Heart left ventricle (tissue), 16 donors: ENCODE results near the gene ACAD11. TPM values are rescaled to one million over a fixed set of nuclear protein-coding genes. Genes with fewer than 3 reads are reported as not detected.

ENCODE experiments used
- ATAC-seq, 4 donors: fragments of 200-7000 bp; cut with Tn5 transposase; one replicate each; pipeline ENCODE4 v1.9.1; 2020 to 2022; ENCODE audit warnings: moderate library complexity in 4 of 4, mild to moderate bottlenecking in 3 of 4, moderate number of reproducible peaks in 1 of 4
- DNase-seq, 5 donors: peaks; one replicate each; pipeline ENCODE4 v3.0.0-alpha.2; 2020
- H3K27ac ChIP-seq, 12 donors: fragments of 200-600 bp; sonication (generic) in 4 of 12; one replicate each; pipeline versions ENCODE4 v1.5.0 to v1.8.0; 2016 to 2022; ENCODE audit warnings: mild to moderate bottlenecking in 2 of 12
- H3K27me3 ChIP-seq, 9 donors: fragments of 200-600 bp; sonication (generic) in 2 of 9; one replicate each; pipeline versions ENCODE4 v1.5.1 to v1.8.0; 2016 to 2022; ENCODE audit warnings: mild to moderate bottlenecking in 3 of 9
- H3K36me3 ChIP-seq, 9 donors: fragments of 200-600 bp; sonication (generic) in 2 of 9; one replicate each; pipeline versions ENCODE4 v1.5.0 to v1.8.0; 2018 to 2022; ENCODE audit warnings: mild to moderate bottlenecking in 2 of 9
- H3K4me1 ChIP-seq, 12 donors: fragments of 200-600 bp; sonication (generic) in 4 of 12; one replicate each; pipeline versions ENCODE4 v1.5.0 to v1.8.0; 2016 to 2022; ENCODE audit warnings: mild to moderate bottlenecking in 3 of 12
- H3K4me3 ChIP-seq, 12 donors: fragments of 200-600 bp; sonication (generic) in 4 of 12; one replicate each; pipeline versions ENCODE4 v1.5.0 to v1.8.0; 2017 to 2022; ENCODE audit warnings: mild to moderate bottlenecking in 9 of 12, moderate library complexity in 4 of 12
- H3K9me3 ChIP-seq, 12 donors: fragments of 200-600 bp; sonication (generic) in 4 of 12; one replicate each; pipeline versions ENCODE4 v1.5.0 to v1.8.0; 2016 to 2022; ENCODE audit warnings: mild to moderate bottlenecking in 1 of 12
- POLR2A ChIP-seq, 2 donors: fragments of 450-650 bp; IDR thresholded peaks; one replicate each; pipeline ENCODE4 v1.6.1; 2017; ENCODE audit warnings: antibody characterized with exemption in 2 of 2, mild to moderate bottlenecking in 2 of 2, moderate library complexity in 2 of 2
- WGBS, 4 donors: extraction: QIAGEN DNeasy Blood & Tissue Kit in 2 of 4; methylation state at CpG; one replicate each; pipeline versions ENCODE4 v1.1.5 to v1.1.7; 2013 to 2018; 5-methylcytosine and 5-hydroxymethylcytosine counted together
- intact Hi-C, 10 donors: fragments of 100-400 bp; cut with DNase I; formaldehyde crosslinking; loops; one replicate each; pipeline versions ENCODE4 v1.11.1 to v1.14.2; 2022
- polyA plus RNA-seq, 2 donors: library from polyadenylated mRNA; stranded (reverse); fragments of 200-250 nt; gene quantifications; one replicate each; pipeline ENCODE4 v1.2.3, GENCODE V29; 2013
- total RNA-seq, 9 donors: library from RNA; depleted of rRNA in 2 of 9; stranded (reverse); fragments of >200 nt in 2 of 9; fragmentation: NEBNext Ultra II Directional in 3 of 9; extraction: Animal tissue kit (Norgen Biotek cat#: 25700) in 3 of 9; gene quantifications; one replicate each; pipeline versions ENCODE4 v1.1.0 to v1.2.4, GENCODE V29; 2016 to 2023
- TF ChIP-seq, protein P1 (sequence below), 12 donors: fragments of 200-600 bp; sonication (generic) in 4 of 12; IDR thresholded peaks; one replicate each; pipeline versions ENCODE4 v1.5.0 to v1.8.0; 2018 to 2022; ENCODE audit warnings: antibody characterized with exemption in 12 of 12, mild to moderate bottlenecking in 5 of 12
- donor health status: ischemic (EF 13 %, LVEDD 7.1; RV severe dilation, severe dysfunction).
- donor health status: healthy with polysubstance abuse.
- donor health status: DM: no; HTN: yes; CAD: no.
- donor health status: DM: no; HTN: no; CAD: no.
- donor health status: ischemic (EF 25% LVEDD 6.9; RV normal size, moderate dysfunction).
- donor health status: ischemic (EF 25% LVEDD 5.7; RV mildly dilated, moderate dysfunction).
- donor health status: healthy.
- donor health status: DM: yes; HTN: yes; CAD: no.
- donor health status: ischemic (EF 35%, LVEDD 5.7; RV mildly dilated, moderate dysfunction).
- donor health status: nonischemic (EF 11% LVEDD 7.7; RV severe dilation, severe dysfunction).
- donor health status: DM: yes; HTN: yes; CAD: no.
- donor health status: PGD.
- donor health status: ischemic (EF 29% LVEDD 5.4; RV normal size, mild dysfunction).
- donor health status: nonischemic (EF 23%, LVEDD 6.1; RV moderate dilation, normal function).

The ACAD11 gene
- total and polyA plus RNA-seq, 11 donors = 8.9 to 38.8 (median 23.1) TPM

DNA sequence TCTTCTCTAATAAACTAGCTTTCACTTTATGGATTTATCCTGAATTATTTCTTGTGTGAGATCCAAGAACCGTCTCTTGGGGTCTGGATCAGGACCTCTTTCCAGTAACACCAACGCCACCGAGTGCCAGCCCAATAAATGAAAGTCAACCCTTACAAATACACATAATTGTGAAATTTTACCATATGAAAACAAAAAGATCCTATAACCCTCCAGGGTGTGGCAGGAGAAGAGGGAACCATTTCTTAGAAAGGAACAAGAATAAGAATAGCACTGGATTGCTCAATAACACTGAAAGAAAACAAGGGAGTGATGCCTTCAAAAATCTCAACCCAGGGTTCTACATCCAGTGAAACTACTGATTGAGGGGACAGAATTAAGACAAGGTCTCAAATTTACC is 114.1 kb downstream of the ACAD11 start:
- TF ChIP-seq, protein P1, sequence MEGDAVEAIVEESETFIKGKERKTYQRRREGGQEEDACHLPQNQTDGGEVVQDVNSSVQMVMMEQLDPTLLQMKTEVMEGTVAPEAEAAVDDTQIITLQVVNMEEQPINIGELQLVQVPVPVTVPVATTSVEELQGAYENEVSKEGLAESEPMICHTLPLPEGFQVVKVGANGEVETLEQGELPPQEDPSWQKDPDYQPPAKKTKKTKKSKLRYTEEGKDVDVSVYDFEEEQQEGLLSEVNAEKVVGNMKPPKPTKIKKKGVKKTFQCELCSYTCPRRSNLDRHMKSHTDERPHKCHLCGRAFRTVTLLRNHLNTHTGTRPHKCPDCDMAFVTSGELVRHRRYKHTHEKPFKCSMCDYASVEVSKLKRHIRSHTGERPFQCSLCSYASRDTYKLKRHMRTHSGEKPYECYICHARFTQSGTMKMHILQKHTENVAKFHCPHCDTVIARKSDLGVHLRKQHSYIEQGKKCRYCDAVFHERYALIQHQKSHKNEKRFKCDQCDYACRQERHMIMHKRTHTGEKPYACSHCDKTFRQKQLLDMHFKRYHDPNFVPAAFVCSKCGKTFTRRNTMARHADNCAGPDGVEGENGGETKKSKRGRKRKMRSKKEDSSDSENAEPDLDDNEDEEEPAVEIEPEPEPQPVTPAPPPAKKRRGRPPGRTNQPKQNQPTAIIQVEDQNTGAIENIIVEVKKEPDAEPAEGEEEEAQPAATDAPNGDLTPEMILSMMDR (IDR thresholded peaks at IDR 0.05) = no peak
- no peak for TF ChIP-seq POLR2A (IDR thresholded peaks at IDR 0.05)
- DNase-seq (peak in 1 of 5 donors; percentile 27), ATAC-seq (peak in 1 of 4 donors; percentile 26)
- whole genome bisulfite sequencing, 4 donors = 73 to 94% (median 87%) methylated on average over 3 of the region's 3 CpGs
- Histone ChIP-seq H3K27me3 (no peaks in the 10 kb centered on the region), H3K9me3 (no peaks in the 10 kb centered on the region), H3K4me1 (peaks cover 0 to 39% (median 6%) of the 10 kb centered on the region in 12 donors), H3K36me3 (peaks cover 0 to 25% (median 8%) of the 10 kb centered on the region in 9 donors), H3K4me3 (no peak overlapping the region), H3K27ac (no peak overlapping the region)
- intact Hi-C loops = no loop called here

GRCh38 chr3:132544130-132544529 is 115.5 kb downstream of the ACAD11 start:
- H3K27ac ChIP-seq = no peak overlapping the region
- peaks cover 0 to 39% (median 17%) of the 10 kb centered on the region in 9 donors for H3K36me3 ChIP-seq
- DNase-seq (no peak), ATAC-seq (no peak)
- peaks cover 0 to 27% (median 0%) of the 10 kb centered on the region in 12 donors for H3K4me1 ChIP-seq
- TF ChIP-seq, protein P1 (IDR thresholded peaks at IDR 0.05) = no peak
- TF ChIP-seq POLR2A (IDR thresholded peaks at IDR 0.05) = no peak
- no peak overlapping the region for H3K4me3 ChIP-seq
- H3K9me3 ChIP-seq = no peaks in the 10 kb centered on the region
- WGBS, 4 donors = 93 to 98% (median 97%) methylated on average over 2 of the region's 2 CpGs
- H3K27me3 ChIP-seq = no peaks in the 10 kb centered on the region
- intact Hi-C loops = no loop called here

DNA sequence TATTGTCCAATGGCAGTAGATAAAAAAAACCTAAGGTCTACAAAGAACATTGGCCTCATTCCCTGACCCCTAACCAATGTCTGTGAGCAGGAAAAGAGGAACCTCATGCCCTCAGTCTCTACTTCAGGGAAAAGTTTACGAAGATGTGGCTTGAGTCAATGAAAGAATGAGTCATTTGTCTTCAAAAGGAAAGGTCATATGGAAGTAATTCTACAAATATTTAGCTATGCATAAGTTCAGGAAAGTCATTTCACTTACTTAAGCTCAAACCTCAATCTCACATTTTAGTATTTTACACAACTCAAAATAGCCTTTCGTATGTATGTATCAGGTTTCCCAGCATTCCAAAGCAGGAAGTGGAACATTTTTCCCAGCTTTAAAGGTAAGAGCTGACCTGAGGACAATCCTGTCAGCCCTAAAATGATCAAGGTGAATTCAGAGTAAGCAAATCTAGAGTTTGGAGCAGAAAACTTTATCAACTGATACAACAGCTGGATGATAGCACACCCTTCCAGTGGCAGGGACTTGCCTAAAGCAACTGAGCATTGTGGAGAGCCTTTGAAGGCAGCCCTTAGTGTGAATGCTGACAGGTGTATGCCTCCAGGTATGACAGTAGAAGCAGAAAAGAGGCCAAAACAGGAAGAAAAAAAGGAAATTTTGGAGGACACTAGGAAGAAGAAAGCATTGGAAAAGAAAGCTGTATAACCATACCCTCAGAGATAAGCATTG is 116.4 kb downstream of the ACAD11 start:
- DNase-seq (no peak), ATAC-seq (peak in 3 of 4 donors; percentile 39 to 52 (median 49))
- TF ChIP-seq, protein P1 (IDR thresholded peaks at IDR 0.05) = no peak
- no peak for TF ChIP-seq POLR2A (IDR thresholded peaks at IDR 0.05)
- Histone ChIP-seq H3K27me3 (no peaks in the 10 kb centered on the region), H3K4me3 (no peak overlapping the region), H3K9me3 (no peaks in the 10 kb centered on the region), H3K4me1 (peaks cover 0 to 27% (median 0%) of the 10 kb centered on the region in 12 donors), H3K27ac (peak overlapping the region in 1 of 12 donors; percentile 11), H3K36me3 (peaks cover 0 to 48% (median 26%) of the 10 kb centered on the region in 9 donors)
- 81 to 87% (median 83%) methylated on average over 2 of the region's 2 CpGs for WGBS, 4 donors
- intact Hi-C loops = no loop called here

DNA sequence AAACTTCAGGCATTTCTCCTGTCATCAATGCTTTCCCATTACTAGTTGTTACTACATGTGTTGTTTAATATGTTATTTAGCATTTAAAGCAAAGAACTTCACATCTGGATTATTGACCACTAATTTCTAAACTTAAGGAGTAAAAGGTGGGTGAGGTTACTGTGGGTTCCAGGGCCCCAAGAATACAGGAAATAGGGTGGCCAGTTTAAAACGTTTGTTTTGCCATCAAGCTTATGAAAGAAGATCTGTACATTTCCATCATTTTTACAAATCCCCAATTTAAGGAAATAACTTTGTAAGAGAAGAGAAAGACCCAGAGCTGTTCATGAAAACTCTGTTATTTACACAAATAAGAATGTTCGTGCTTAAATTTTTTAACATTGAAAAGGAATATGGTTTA is 117.0 kb downstream of the ACAD11 start:
- no peak for ATAC-seq
- TF ChIP-seq, protein P1 (IDR thresholded peaks at IDR 0.05) = no peak
- 67 to 69% (median 68%) methylated on average over 2 of the region's 2 CpGs for WGBS, 4 donors

More for the DNA sequence above, 117.0 kb downstream of the ACAD11 start:
- Histone ChIP-seq H3K9me3 (no peaks in the 10 kb centered on the region), H3K27me3 (no peaks in the 10 kb centered on the region), H3K36me3 (peaks cover 0 to 54% (median 32%) of the 10 kb centered on the region in 9 donors), H3K4me1 (peaks cover 0 to 27% (median 0%) of the 10 kb centered on the region in 12 donors), H3K4me3 (no peak overlapping the region), H3K27ac (peak overlapping the region in 1 of 12 donors; percentile 11)
- no peak for DNase-seq
- intact Hi-C loops = no loop called here
